ENCODE results near the gene AGPAT1. TPM values are rescaled to one million over a fixed set of nuclear protein-coding genes. Genes with fewer than 3 reads are reported as not detected.
A peak's percentile ranks its signal among the peaks of the same experiment; 100 is the strongest.

AGPAT1 gene
- total and polyA plus RNA-seq, 2 of the 13 experiments (the other 11 are each of a cell fraction or from before 2014, with no cell fraction given), result 51.3 to 139 TPM

- peak; percentile 26; the same call in 1 of the 2 replicates for TF ChIP-seq SNAPC4 (CRISPR knock-in tag; IDR thresholded peaks at IDR 0.05)
- peak; percentile 92; the same call in 1 of the 2 replicates for TF ChIP-seq GZF1 (CRISPR knock-in tag; IDR thresholded peaks at IDR 0.05)
- no peak for TF ChIP-seq GLMP (CRISPR knock-in tag; IDR thresholded peaks at IDR 0.05; ENCODE audit: borderline replicate concordance)
- TF ChIP-seq NR0B2 (CRISPR knock-in tag; IDR thresholded peaks at IDR 0.05), result no peak; the same call in 1 of the 2 replicates
- TF ChIP-seq RAD21 (CRISPR knock-in tag; IDR thresholded peaks at IDR 0.05), result peak; percentile 97
- no peak for TF ChIP-seq ZFP36L1 (CRISPR knock-in tag; IDR thresholded peaks at IDR 0.05)
- no peak for TF ChIP-seq ZNF337 (CRISPR knock-in tag; IDR thresholded peaks at IDR 0.05; ENCODE audit: borderline replicate concordance, low read depth)
- TF ChIP-seq ZNF441 (CRISPR knock-in tag; IDR thresholded peaks at IDR 0.05; ENCODE audit: borderline replicate concordance), result 0 out of 2 replicates have a peak, but pooled peaks have one; percentile 10
- peak; percentile 43; the same call in 1 of the 2 replicates for TF ChIP-seq REL (CRISPR knock-in tag; conservative IDR thresholded peaks at IDR 0.05)
- peak; percentile 81 for TF ChIP-seq MXI1 (IDR thresholded peaks at IDR 0.05; ENCODE audit: borderline replicate concordance, low read depth, low read length)
These were observed 21.2 kb downstream of the AGPAT1 start (continued) for GRCh38 chr6:32154514-32155161.
